IPS-NIHi7 (cell line): ENCODE data around the gene LRBA.

Source experiments
- DNase-seq: peaks from one replicate; pipeline ENCODE4 v3.0.0; 2012; ENCODE audit warnings: mixed read lengths; ENCODE audit errors: extremely low spot score

Gene LRBA

DNA sequence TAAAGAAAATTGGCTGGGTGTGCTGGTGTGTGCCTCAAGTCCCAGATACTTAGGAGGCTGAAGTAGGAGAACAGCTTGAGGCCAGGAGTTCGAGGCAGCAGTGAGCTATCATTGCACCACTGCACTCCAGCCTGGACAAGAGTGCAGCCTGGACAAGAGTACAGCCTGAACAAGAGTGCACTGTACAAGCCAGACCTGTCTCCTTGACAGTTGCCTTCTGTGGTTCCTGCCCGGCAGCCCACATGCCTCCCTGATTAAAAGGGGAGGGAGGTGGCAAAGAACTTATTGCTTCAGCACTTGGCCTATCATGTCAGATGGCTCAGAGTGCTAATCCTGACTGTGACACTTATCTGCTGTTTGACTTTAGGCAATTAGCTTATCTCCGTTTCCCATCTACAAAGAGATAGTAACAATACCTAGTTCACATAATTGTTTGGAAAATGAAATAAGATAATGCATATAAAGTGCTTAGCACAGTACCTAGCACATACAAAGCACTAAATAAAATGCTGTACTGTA lies 687.8 kb downstream of the LRBA start:
- no peak for DNase-seq

DNA sequence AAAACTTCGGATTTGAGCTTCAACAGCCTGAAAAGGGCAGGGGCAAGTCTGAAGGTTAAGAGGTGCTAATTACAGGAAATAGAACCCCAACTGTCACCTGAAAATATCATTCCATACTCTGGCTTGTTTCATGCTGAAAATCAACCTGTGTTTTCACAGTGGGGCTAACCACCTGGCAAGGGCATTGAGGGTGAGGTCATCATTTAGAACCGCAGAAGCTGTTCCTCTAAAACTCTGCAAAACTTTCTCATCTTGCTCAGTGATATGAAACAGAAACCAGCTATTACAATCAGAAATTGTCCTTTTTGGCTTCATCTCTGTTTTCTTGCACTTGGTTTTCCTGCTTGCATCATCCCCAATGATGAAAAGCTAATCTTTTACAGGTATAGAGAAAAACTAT lies 689.2 kb downstream of the LRBA start:
- DNase-seq: no peak

DNA sequence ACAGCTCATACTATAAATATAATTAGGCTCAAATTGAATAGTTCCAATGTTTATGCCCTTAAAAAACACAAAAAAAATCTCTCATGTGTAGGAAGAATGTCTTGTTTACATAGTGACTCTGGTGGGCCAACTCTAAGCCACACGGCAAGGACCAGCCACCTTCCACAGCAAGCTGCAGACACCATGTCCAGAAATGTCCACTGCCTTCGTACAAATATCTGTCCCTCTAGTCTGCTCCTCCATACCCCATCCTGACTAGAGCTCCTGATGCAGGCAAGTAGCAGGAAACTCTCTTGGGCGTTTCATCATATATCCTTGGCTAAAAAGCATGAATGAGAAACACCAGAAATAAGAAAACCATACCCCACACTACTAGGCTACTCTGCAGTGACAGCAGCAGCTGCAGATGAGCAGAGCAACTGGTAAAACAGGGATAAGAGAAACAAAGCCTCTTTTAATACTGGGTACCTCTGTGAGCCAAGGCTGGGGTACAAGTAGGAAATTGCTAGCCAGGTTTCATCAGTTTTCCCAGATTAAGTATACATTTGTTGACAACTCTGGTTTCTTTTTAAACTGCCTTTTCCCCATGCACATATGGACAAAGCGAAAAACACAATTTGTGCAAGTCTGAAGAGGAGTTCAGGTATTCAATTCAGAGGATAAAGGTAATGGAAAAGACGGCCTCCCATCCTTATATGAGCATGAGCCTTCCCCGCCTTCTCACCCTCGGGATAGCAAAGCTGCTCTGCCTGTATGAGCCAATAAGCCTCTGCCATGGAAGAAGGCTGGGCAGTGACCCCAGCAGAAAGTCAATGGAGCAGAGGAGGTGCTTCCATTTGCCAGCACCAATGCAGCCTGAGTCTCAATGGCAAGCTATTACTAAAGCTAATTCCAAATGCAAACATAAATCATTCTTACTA lies 691.4 kb downstream of the LRBA start:
- DNase-seq: peak; percentile 21

DNA sequence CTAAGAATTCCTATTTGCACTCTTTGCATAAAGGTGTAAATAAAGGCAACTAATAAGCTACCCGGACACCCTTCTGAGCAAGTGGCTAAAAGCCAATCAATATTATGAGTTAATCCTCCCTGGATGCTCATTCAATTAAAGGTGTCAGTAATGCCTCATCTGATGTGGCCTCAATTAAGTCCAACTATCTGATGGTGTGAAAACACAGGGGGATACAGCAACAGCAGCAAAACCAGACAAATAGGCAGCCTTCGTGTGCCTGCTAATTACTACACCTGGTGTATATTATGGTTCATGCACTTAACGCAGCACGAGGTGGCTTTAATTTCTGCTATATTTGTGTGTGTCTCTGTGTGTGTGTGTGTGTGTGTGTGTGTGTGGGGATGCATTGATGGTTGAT lies 692.4 kb downstream of the LRBA start:
- no peak for DNase-seq

DNA sequence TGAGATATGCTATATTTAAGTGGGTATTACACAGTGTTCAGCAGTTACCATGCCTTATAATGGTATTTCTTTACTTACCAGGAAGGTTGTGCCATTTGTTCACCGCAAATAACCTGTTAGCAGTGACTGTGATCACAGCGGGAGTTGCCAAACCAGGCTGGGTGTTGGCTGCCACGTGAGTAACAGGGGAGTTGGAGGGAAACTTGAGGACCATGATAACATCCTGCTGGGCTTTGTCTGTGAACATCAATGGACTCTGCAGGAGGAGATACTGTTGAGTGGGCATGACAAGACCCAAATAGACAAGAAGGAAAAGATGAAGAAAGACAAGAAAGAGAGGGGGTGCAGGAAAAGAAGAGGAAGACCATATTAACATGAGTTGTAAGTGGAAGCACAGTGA lies 694.0 kb downstream of the LRBA start:
- peak; percentile 17 for DNase-seq

DNA sequence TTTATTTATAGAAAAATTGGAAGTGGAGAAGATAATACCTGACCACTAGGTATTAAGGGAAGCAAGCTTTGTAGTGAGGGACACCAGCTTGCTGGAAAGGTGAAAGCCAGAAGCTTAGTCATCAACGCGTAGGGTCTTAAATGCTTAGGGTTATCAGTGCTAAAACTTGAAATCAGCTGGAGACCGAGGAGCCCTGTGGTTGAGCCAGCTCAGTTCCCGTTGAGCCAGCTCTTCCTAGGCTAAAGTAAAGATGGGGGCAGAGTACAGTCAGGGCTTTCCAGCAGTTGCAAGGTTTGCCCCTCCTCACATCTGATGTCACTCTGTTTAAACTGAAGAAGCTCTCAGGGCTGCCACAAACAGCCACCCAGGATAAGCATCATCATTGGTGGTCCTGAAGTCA lies 696.1 kb downstream of the LRBA start:
- peak; percentile 50 for DNase-seq

DNA sequence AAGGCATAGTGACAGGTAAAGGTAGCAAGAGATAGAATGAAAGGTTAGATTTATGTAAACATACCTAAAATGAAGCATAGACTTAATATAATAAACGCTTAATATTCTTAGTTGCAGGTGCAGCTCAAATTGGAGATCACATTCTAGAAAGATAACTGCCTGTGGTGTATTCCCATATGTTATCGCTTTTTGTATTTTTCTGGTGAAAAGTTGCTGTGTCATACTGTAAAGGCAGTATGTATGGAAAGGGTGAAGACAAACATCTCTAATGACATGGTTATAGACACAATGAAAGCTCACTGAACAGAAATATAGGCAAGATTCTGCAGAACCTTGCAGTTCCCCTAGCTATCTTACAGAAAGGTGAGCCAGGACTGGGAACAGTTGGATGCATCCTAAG lies 696.6 kb downstream of the LRBA start:
- no peak for DNase-seq

DNA sequence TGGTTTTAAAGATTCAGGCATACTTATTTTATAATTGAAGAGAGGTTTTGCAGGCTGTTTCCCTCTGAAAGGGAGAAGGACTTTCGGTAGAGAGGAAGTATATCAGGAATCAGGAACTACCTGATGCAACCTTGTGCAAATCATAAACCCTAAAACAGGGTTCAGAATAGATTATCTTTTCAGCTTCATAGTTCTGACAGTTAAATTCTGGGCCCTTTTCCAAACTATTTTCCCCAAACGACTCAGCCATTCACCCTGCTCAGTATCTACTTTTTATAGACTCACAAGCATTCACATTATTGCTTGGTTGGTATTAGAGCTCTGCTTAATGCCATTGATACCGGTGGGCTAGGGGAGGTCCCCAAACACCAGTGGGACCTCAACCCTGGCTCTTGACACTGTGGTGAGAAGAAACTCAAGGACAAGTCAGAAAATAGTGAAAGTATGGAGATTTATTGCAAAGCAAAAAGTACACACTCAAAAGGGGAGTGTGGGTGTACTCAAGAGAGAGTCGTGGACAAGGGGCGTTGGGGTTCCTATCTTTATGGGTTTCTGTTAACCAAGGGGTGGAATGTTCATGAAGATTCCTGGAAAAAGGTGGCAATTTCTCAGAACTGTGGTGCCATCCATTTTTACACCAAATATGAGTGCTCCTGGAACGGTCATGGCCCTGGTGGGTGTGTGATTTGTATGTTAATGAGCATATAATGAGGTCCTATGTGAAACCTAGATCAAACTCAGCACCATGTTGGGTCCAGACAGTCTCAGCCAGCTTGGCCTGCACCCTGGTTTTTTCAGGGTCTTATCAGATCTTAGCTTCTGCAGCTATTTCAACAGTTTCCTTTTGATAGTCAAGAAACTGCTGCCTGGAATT lies 698.5 kb downstream of the LRBA start:
- DNase-seq: no peak

DNA sequence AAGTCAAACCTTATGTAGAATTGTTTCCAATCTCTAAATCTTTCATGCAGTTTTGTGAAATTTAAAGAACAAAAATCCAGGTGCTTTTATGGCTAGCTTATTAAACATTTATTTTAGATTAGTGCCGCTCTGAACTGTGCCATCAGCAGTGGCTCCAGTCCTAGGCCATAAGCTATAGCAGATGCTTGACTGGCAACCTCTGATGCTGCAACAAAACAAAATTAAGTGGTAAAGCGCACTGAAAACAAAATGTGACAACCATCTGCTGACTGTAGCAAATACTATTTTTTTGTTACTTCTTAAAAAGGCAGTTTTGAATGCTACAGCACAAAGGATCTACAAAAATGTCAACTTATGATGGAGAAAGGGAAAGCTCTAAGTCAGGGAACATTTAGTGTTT lies 699.4 kb downstream of the LRBA start:
- no peak for DNase-seq

DNA sequence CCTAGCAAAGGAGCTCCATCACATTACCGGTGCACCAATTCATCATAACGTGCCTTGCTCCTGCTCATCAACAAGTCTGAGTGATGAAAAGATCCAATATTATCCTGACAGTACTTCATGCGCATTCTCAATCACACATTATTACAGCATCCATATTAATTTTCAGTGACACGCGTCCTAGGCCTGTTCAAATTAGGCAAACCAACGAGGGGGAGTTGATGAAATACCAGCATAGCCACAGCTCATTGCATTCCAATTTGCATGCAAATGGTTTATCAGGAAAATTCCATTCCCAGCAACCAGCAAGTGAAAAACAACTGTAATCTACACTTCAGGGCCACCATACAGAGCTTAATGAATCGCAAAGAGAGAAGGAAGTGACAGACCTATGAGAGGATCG lies 699.9 kb downstream of the LRBA start:
- DNase-seq: peak; percentile 16

DNA sequence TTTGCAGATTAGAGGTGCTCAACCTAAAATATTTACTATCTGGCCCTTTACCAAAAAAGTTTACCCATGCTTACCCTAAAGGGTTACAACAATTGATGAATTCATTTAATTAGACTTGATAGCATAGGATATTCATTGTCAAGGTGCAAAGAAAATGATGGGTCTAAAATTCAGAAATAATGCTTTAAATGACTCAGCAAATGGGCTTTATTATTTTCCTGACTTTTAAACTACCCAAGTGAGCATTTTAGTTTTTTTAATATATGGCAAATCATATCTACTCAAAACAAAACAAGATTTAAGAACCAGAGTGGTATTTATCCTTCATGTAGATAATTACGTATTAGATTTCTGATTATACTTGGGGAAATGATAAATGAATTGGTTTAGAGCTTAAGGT lies 701.1 kb downstream of the LRBA start:
- DNase-seq: no peak

DNA sequence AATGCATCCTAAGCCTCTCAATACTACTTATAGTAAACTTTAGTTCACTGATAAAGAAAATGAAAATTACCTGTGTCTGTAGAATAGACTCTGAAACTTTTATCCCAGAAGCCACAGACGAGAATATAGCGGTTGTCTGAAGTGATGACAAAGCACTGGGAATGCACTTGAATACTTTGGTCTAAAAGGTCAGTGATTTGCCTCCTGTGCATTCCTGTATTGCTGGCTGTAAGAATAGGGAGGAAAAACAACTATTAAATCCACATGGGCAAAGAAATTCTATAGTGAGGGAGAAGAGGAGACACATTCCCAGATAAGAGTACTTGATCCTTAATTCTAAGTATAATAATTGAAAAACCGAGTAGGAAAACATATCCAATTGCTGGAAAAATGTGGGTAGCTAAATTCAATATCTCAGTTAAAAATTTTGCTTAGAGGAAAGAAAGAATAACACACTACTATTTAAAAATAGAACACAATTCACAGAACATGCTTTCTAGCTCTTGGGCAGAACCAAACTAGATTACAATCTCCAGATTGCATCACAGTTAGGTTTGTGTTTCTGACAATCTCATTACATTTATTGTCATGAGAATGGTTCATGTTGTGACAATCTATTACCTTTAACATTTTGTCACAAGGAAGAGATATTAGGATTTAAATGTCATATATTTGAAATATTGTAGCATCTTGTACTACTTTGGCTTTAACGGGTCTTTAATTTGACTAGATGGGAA lies 704.8 kb downstream of the LRBA start:
- no peak for DNase-seq

DNA sequence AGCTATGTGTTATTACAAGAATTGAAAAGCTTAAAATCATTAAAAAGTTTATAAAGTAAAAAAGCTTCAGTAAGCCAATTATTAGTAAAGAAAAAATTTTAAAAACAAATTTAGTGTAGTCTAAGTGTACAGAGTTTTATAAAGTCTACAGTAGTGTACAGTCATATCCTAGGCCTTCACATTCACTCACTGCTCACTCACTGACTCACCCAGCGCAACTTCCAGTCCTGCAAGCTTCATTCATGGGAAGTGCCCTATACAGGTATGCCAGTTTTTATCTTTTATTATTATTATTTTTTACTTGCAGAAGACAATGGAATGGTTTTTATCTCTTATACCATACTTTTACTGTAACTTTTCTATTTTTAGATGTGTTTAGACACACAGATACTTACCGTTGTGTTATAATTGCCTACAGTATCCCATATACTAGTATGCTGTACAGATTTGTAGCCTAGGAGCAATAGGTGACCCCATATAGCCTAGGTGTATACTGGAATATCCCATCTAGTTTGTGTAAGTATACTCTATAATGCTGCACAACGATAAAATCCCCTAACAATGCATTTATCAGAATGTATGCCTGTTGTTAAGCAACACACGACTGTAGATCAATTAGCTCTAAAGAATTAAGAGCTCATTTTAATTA lies 706.1 kb downstream of the LRBA start:
- DNase-seq: no peak

DNA sequence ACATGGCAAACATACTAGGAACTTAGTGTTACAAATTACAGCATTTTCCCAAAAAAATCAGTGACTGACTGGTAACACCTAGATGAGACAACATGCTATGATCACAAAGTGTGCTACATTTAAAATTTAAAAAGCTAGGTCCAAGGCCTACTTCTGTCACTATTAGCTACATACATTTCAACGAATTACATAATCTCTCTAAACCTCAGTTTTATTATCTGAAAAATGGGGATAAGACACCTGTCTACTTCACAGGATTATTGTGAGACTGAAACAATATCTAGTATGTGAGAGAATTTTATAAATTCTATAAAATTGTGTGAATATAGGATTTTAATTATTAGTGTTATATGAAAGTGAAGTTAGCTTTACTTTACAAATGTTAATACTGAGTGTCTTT lies 708.4 kb downstream of the LRBA start:
- DNase-seq: no peak

DNA sequence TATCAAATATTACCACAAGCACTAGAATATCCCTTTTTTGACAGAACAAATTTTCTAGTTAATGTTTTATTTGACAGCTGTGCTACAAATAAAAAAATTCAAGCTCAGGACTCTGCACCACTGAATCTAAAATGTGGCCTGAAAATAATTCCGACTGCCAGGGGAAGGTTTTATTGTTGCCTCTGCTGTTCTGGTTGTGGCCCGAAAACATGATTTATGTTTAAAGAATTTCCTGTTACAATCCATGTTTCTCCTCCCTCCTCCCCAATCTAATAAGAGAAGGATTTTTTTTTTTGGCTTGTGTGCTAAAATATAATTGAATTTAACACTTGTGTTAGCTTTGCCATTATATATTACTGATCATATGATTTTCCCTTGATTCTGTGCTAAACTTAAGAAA lies 709.1 kb downstream of the LRBA start:
- no peak for DNase-seq

DNA sequence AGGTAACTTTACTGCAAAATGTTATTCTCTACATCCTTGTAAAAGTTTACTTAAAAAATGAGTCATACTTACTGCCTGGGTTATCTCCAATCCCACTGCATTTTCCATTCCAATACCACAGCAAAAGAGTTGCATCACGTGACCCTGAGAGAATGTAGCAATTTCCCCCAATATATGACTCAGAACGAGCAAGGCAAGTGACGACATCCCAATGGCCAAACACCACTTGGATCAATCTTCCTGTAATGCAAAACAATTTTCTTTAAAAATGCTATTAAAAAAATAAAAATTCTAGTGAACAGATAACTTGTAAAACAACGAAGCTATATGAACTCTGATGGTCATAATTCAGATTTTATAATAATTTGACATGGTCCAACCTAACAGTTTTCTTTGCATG lies 712.5 kb downstream of the LRBA start:
- no peak for DNase-seq

DNA sequence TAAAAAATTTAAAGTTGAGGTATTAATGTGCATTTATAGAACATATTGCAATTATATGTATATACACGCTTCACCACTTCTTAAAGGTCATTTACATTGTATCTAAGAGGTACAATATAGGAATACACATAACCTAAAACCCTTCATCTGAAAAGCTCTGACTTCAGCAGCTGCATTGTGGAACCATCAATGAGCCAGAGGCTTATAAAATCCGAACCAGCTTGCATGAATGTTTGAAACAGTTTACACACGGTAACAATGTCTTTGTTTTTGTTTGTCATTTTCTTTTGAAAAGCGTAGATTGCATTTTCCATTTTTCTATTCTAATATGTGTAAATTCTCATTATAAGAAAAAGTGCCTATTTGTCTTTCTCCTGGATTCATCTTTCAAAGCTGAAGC lies 715.3 kb downstream of the LRBA start:
- no peak for DNase-seq

DNA sequence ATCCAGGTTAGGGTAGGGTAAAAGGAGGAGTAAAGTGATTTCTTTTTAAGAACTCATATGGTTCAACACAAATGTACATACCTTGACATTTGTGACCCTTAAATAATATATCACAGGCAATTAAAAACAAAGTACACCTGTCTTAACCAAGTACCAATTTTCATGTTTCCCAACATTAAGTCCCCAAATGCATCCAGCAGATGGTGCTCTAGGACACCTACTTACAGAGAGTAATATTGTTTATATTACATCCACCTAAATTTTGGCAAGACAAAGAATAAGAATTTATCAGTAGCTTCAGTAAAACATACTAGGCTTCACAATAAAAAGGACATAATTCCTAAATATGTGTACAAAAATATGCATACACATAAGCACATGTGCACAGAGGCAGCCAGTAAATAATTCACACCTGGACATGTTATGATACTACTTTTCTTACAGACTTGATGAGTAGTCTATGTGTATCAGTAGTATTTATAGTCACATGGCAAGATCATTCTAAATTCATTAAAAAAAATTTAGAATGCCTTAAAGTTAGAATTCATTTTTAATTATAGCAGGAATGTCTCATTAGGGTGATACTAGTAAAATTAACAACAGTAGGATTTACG lies 717.1 kb downstream of the LRBA start:
- DNase-seq: no peak

DNA sequence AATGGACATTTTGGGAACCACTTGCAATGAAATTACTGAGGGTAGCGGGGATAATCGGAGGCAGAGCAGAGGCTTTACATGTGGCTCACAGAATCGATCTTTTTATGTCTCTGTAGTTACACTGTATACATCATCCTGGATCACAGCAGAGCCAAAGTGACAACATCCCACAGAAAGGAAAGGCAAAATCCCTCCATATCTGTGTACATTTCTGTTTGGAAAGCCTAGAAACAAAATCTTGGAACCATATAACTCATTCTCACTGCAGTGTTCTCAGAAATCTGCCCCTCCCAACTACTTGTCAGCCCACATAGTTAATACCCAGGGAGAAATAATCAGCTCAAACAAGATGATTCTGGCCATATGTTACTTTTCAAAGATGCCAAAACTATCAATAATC lies 725.2 kb downstream of the LRBA start:
- no peak for DNase-seq

DNA sequence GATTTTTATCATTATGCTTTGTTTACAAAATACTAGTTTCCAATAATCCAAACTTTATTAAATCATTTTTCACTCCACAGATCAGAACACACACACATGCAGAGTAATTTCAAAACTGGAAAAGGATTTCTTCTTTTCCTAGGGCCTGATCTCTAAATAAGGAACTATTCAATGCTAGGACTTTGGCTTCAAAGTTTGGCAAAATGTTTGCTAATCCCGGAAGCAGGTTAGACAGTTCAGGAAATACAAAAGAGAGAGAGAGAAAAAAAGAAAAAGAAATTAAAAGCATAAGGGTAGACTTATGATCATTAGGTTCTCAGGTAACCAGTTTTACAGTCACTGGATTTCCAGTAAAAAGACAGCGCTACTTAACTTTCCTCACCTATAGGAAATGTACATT lies 725.9 kb downstream of the LRBA start:
- no peak for DNase-seq

DNA sequence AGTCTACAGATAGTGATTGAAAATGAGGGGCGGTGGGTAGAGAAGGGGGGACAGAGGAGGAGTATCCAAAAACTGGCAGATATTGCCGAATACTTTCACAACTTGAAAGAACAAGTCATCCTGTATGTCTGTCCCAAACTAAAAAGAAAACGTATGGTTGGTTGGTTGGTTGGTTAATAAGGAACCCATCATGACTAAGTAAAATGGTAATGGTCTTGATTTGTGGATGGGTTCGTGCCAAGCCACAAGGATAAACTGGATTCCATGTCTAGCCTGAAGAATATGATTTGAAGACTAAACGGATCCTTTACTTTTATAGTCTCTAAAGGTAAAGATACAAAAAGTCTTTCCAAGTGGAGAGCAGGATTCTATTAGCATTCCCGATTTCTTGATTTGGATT lies 728.4 kb downstream of the LRBA start:
- DNase-seq: no peak
